MM.1S (cell line): Measurements from ENCODE around the gene RBL1.

Source experiments
- DNase-seq: peaks from one replicate; pipeline ENCODE4 v3.0.0-alpha.2; 2015
- H2AFZ ChIP-seq: fragments of 300-600 bp; sonication (generic); 2 replicates; pipeline ENCODE4 v1.6.0; 2016; ENCODE audit warnings: antibody characterized with exemption, low read length
- H3F3A ChIP-seq: fragments of 300-600 bp; sonication (generic); 2 replicates; pipeline ENCODE4 v1.6.1; 2016; ENCODE audit warnings: mild to moderate bottlenecking, antibody characterized with exemption, low read length, moderate library complexity, mixed read lengths; ENCODE audit not compliant: insufficient read depth
- H3K27ac ChIP-seq: fragments of 300-600 bp; sonication (generic); 2 replicates; pipeline ENCODE4 v1.5.1; 2016; ENCODE audit warnings: mild to moderate bottlenecking, low read length
- H3K27me3 ChIP-seq: fragments of 300-600 bp; sonication (generic); replicated peaks from 2 replicates; pipeline ENCODE4 v1.6.0; 2016; ENCODE audit warnings: low read length; ENCODE audit not compliant: insufficient read depth
- H3K36me3 ChIP-seq: fragments of 300-600 bp; sonication (generic); replicated peaks from 2 replicates; pipeline ENCODE4 v1.6.1; 2016; ENCODE audit warnings: mild to moderate bottlenecking, low read length, mixed read lengths; ENCODE audit not compliant: insufficient read depth
- H3K4me1 ChIP-seq: fragments of 300-600 bp; sonication (generic); 2 replicates; pipeline ENCODE4 v1.6.1; 2016; ENCODE audit warnings: low read length, mixed read lengths
- H3K4me2 ChIP-seq: fragments of 300-600 bp; sonication (generic); 2 replicates; pipeline ENCODE4 v1.6.0; 2016; ENCODE audit warnings: low read depth, low read length
- H3K4me3 ChIP-seq: fragments of 300-600 bp; sonication (generic); 2 replicates; pipeline ENCODE4 v1.5.1; 2016; ENCODE audit warnings: low read length, mixed read lengths
- H3K79me2 ChIP-seq: fragments of 300-600 bp; sonication (generic); 2 replicates; pipeline ENCODE4 v1.6.1; 2016; ENCODE audit warnings: mixed run types, low read length, mixed read lengths
- H3K9ac ChIP-seq: fragments of 300-600 bp; sonication (generic); 2 replicates; pipeline ENCODE4 v1.6.1; 2016; ENCODE audit warnings: low read length, mixed read lengths
- H3K9me2 ChIP-seq: fragments of 300-600 bp; sonication (generic); replicated peaks from 2 replicates; pipeline ENCODE4 v1.6.1; 2016; ENCODE audit warnings: mild to moderate bottlenecking, low read length, mixed read lengths; ENCODE audit not compliant: insufficient read depth
- H3K9me3 ChIP-seq: fragments of 300-600 bp; sonication (generic); replicated peaks from 2 replicates; pipeline ENCODE4 v1.6.1; 2016; ENCODE audit warnings: mild to moderate bottlenecking, low read length, mixed read lengths; ENCODE audit not compliant: insufficient read depth
- H4K20me1 ChIP-seq: fragments of 300-600 bp; sonication (generic); 2 replicates; pipeline ENCODE4 v1.6.1; 2016; ENCODE audit warnings: mild to moderate bottlenecking, low read length, moderate library complexity, mixed read lengths; ENCODE audit not compliant: insufficient read depth
- EZH2 ChIP-seq: fragments of 300-600 bp; sonication (generic); optimal IDR thresholded peaks from 2 replicates; pipeline ENCODE3; 2017; ENCODE audit warnings: low read depth, mild to moderate bottlenecking, antibody characterized with exemption, low read length, mixed read lengths
- EZH2phosphoT487 ChIP-seq: fragments of 300-600 bp; sonication (generic); IDR thresholded peaks from 2 replicates; pipeline ENCODE4 v1.6.1; 2018; ENCODE audit warnings: antibody characterized with exemption, low read length
- TF ChIP-seq, protein P1 (sequence below): fragments of 300-600 bp; sonication (generic); IDR thresholded peaks from 2 replicates; pipeline ENCODE4 v1.5.1; 2016; ENCODE audit warnings: antibody characterized with exemption, low read length, mixed read lengths

Gene RBL1

DNA sequence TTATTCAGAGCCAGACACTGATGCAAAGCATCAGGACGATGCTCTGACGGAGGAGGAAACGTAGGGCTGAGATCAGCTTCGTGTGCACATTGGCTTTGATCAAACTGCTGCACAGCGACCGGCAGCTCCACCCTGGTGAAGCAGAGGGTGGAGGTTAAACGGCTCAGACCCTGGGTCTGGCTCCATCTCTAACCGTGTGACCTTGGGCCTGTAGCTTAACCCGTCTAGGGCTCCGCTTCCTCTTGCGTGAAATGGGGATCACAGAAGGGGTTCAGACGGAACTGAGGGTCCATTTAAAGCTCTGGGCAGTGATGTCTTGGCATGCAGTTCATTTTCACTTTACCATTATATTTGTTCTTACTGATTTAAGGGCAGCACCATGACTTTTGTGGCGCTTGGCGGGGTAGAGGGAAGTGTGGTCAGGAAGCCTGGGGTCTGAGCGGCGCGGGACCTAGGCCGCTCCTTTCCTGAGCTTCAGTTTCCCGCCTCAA lies 644 bp downstream of the RBL1 start:
- H3K9ac ChIP-seq: peak overlapping the region; percentile 99
- H3K9me2 ChIP-seq: no peaks in the 10 kb centered on the region
- peaks cover 56% of the 10 kb centered on the region for H3K79me2 ChIP-seq
- DNase-seq: peak; percentile 58
- H3K4me1 ChIP-seq: peaks cover 18% of the 10 kb centered on the region
- peak overlapping the region; percentile 89 for H3K4me3 ChIP-seq
- H3K27ac ChIP-seq: peak overlapping the region; percentile 90
- H4K20me1 ChIP-seq: no peaks in the 10 kb centered on the region
- H3F3A ChIP-seq: peaks cover 8% of the 10 kb centered on the region; the same call in 1 of the 2 replicates
- no peaks in the 10 kb centered on the region for H3K27me3 ChIP-seq
- no peak for TF ChIP-seq EZH2
- TF ChIP-seq, protein P1, sequence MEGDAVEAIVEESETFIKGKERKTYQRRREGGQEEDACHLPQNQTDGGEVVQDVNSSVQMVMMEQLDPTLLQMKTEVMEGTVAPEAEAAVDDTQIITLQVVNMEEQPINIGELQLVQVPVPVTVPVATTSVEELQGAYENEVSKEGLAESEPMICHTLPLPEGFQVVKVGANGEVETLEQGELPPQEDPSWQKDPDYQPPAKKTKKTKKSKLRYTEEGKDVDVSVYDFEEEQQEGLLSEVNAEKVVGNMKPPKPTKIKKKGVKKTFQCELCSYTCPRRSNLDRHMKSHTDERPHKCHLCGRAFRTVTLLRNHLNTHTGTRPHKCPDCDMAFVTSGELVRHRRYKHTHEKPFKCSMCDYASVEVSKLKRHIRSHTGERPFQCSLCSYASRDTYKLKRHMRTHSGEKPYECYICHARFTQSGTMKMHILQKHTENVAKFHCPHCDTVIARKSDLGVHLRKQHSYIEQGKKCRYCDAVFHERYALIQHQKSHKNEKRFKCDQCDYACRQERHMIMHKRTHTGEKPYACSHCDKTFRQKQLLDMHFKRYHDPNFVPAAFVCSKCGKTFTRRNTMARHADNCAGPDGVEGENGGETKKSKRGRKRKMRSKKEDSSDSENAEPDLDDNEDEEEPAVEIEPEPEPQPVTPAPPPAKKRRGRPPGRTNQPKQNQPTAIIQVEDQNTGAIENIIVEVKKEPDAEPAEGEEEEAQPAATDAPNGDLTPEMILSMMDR: no peak
- TF ChIP-seq EZH2phosphoT487: no peak
- no peaks in the 10 kb centered on the region; the same call in 1 of the 2 replicates for H3K36me3 ChIP-seq
- H3K4me2 ChIP-seq: peak overlapping the region; percentile 69
- peak overlapping the region; percentile 100 for H2AFZ ChIP-seq
- no peaks in the 10 kb centered on the region for H3K9me3 ChIP-seq

DNA sequence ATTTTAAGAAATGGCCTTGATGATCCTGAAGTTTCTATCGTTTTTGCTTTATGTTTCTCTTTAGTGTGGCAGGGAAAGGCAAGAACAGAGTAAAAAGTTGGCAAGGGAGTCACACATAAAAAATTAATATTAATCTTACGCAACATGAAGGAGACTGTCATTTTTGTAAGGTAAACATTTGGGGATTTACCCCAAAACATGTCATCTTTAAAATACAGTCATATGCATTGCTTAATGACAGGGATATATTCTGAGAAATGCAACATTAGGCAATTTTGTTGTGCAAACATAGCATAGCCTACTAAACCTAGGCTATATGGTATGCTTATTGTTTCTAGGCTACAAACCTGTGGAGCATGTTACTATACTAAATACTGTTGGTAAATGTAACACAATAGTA lies 5.4 kb downstream of the RBL1 start:
- Histone ChIP-seq H3K9me3 (no peaks in the 10 kb centered on the region), H3K4me2 (no peak overlapping the region), H3K4me1 (peaks cover 12% of the 10 kb centered on the region), H3K4me3 (no peak overlapping the region), H3K9ac (no peak overlapping the region), H3K36me3 (no peaks in the 10 kb centered on the region; the same call in 1 of the 2 replicates), H3K9me2 (no peaks in the 10 kb centered on the region), H3K27ac (no peak overlapping the region), H3F3A (peaks cover 8% of the 10 kb centered on the region; the same call in 1 of the 2 replicates), H4K20me1 (no peaks in the 10 kb centered on the region), H3K27me3 (no peaks in the 10 kb centered on the region), H2AFZ (no peak overlapping the region), H3K79me2 (peaks cover 99% of the 10 kb centered on the region)
- TF ChIP-seq, protein P1: no peak
- TF ChIP-seq EZH2 (no peak), EZH2phosphoT487 (no peak)
- no peak for DNase-seq

DNA sequence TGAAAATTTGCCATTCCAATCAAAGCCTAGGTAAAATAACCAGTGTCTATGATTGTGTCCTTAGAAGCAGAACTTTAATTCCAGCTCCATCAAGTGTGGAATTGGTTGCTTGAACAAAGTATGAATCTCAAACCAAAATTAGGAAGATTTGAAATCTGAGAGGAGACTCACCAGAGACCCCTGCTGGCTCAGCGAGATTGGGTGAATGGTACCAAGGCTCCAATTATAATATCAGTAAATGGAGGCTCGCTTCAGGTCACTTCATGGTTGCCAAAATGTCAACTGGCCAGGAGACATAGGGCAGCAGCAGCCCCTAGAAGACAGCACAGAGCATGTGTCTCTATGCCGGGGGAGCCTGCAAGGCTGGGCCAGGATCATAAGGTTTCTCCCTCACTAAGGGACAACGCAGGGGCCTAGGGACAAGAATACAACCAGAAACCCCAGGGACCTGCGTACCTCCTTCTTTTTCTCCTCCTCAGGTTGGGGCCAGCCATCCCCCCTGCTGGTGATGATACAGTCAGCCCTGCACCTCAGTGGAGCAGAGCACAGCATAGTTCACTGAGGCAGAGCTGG lies 14.0 kb downstream of the RBL1 start:
- no peak overlapping the region for H2AFZ ChIP-seq
- H3K27ac ChIP-seq: no peak overlapping the region
- no peaks in the 10 kb centered on the region for H3K4me1 ChIP-seq
- peaks cover 98% of the 10 kb centered on the region for H3K79me2 ChIP-seq
- no peaks in the 10 kb centered on the region for H3K27me3 ChIP-seq
- peaks cover 7% of the 10 kb centered on the region; the same call in 1 of the 2 replicates for H3K36me3 ChIP-seq
- H3K4me2 ChIP-seq: no peak overlapping the region
- no peak for DNase-seq
- H3F3A ChIP-seq: no peaks in the 10 kb centered on the region
- no peaks in the 10 kb centered on the region for H3K9me2 ChIP-seq
- TF ChIP-seq, protein P1: peak; percentile 37
- no peak for TF ChIP-seq EZH2
- H4K20me1 ChIP-seq: 0 out of 2 replicates have a peak, but pooled peaks cover 3% of the 10 kb centered on the region
- no peaks in the 10 kb centered on the region for H3K9me3 ChIP-seq
- H3K9ac ChIP-seq: no peak overlapping the region
- no peak overlapping the region for H3K4me3 ChIP-seq
